Keratinocyte (primary cell): ENCODE data around the gene ULK2. TPM values are rescaled to one million over a fixed set of nuclear protein-coding genes. Genes with fewer than 3 reads are reported as not detected.

Experiments used
- DNase-seq: peaks from one replicate; pipeline ENCODE4 v3.0.0-alpha.2; 2011; ENCODE audit warnings: low read depth, missing footprints, low spot score
- FAIRE-seq: peaks from 2 replicates; lab custom pipeline; 2011; peaks lifted over from hg19 to GRCh38; lab: Jason Lieb, UNC
- H2AFZ ChIP-seq: 2 replicates; pipeline ENCODE4 v1.6.0; 2012; ENCODE audit warnings: low read length, control low read depth, inconsistent platforms; ENCODE audit not compliant: control insufficient read depth
- H3K27ac ChIP-seq: 2 replicates; pipeline ENCODE4 v1.5.1; 2011; ENCODE audit warnings: low read length; ENCODE audit not compliant: control insufficient read depth, insufficient read depth
- H3K27me3 ChIP-seq: 3 replicates; pipeline ENCODE4 v1.6.0; 2011; ENCODE audit warnings: low read length; ENCODE audit not compliant: control insufficient read depth, insufficient read depth; ENCODE audit errors: extremely low read depth
- H3K36me3 ChIP-seq, 2 experiments: 2 replicates in 1 of 2; 3 replicates in 1 of 2; pipeline ENCODE4 v1.5.1; 2011; ENCODE audit warnings: low read length in 2 of 2, mild to moderate bottlenecking in 1 of 2; ENCODE audit not compliant: control insufficient read depth in 2 of 2, insufficient read depth in 2 of 2; ENCODE audit errors: extremely low read depth in 1 of 2
- H3K4me1 ChIP-seq: 3 replicates; pipeline ENCODE4 v1.5.1; 2011; ENCODE audit warnings: low read length; ENCODE audit not compliant: control insufficient read depth, insufficient read depth; ENCODE audit errors: extremely low read depth
- H3K4me2 ChIP-seq: 3 replicates; pipeline ENCODE4 v1.6.0; 2011; ENCODE audit warnings: low read depth, low read length; ENCODE audit not compliant: control insufficient read depth, insufficient read depth; ENCODE audit errors: extremely low read depth
- H3K4me3 ChIP-seq, 3 experiments: fragments of 200-600 bp in 1 of 3; sonication (generic) in 1 of 3; 2 replicates in 2 of 3; 3 replicates in 1 of 3; pipeline ENCODE4 v1.5.1; 2011 to 2016; ENCODE audit warnings: low read length in 3 of 3, mild to moderate bottlenecking in 3 of 3, control low read depth in 2 of 3, inconsistent platforms in 1 of 3, low read depth in 1 of 3, mixed read lengths in 1 of 3, mixed run types in 1 of 3, moderate library complexity in 1 of 3; ENCODE audit not compliant: control insufficient read depth in 2 of 3, insufficient read depth in 2 of 3; ENCODE audit errors: extremely low read depth in 1 of 3
- H3K79me2 ChIP-seq: 2 replicates; pipeline ENCODE4 v1.6.0; 2012; ENCODE audit warnings: low read length; ENCODE audit not compliant: control insufficient read depth, insufficient read depth
- H3K9ac ChIP-seq: 3 replicates; pipeline ENCODE4 v1.6.0; 2011; ENCODE audit warnings: low read length; ENCODE audit not compliant: control insufficient read depth, insufficient read depth; ENCODE audit errors: extremely low read depth
- H3K9me1 ChIP-seq: 3 replicates; pipeline ENCODE4 v1.6.0; 2011; ENCODE audit warnings: low read length; ENCODE audit not compliant: control insufficient read depth, insufficient read depth; ENCODE audit errors: extremely low read depth
- H3K9me3 ChIP-seq: 2 replicates; pipeline ENCODE4 v1.5.1; 2012; ENCODE audit warnings: low read depth, low read length; ENCODE audit not compliant: control insufficient read depth
- H4K20me1 ChIP-seq: 3 replicates; pipeline ENCODE4 v1.6.0; 2011; ENCODE audit warnings: low read length; ENCODE audit not compliant: control insufficient read depth, insufficient read depth; ENCODE audit errors: extremely low read depth
- EZH2 ChIP-seq: IDR thresholded peaks from one replicate; pipeline ENCODE4 v1.6.1; 2012; ENCODE audit warnings: inconsistent platforms, mild to moderate bottlenecking, low read length, moderate library complexity
- dilution Hi-C: fragments of 300-500 bp; cut with MboI; formaldehyde crosslinking; loops from one replicate; pipeline ENCODE4 v1.7.0; 2020; ENCODE audit warnings: low sequenced_read_pairs; ENCODE audit not compliant: extremely low pct_ligation_motif_present
- polyA plus RNA-seq, 5 experiments: library from polyadenylated mRNA; depleted of rRNA in 3 of 5; stranded (reverse) in 3 of 5; stranded (forward) in 1 of 5; unstranded in 1 of 5; fragments of >200 nt; gene quantifications; 1 replicate in 1 of 5; 2 replicates in 3 of 5; 3 replicates in 1 of 5; pipeline versions ENCODE4 v1.2.1 to v1.2.3, GENCODE V29; 2011 to 2012; ENCODE audit warnings: missing spikeins in 2 of 5, low read depth in 1 of 5, low replicate concordance in 1 of 5
- TF ChIP-seq, protein P1 (sequence below), 3 experiments: IDR thresholded peaks in 1 of 3; conservative IDR thresholded peaks in 1 of 3; optimal IDR thresholded peaks in 1 of 3; 2 replicates in 2 of 3; 3 replicates in 1 of 3; pipeline versions ENCODE3 to v1.5.1; 2011; ENCODE audit warnings: low read length in 3 of 3, mild to moderate bottlenecking in 3 of 3, moderate library complexity in 2 of 3, control low read depth in 1 of 3, inconsistent platforms in 1 of 3; ENCODE audit not compliant: insufficient read depth in 2 of 3; ENCODE audit errors: extremely low read depth in 1 of 3

The ULK2 gene
- polyA plus RNA-seq, 1 donor (not counting 4 experiments of a cell fraction or from before 2014, with no cell fraction given) = 22.1 TPM

DNA sequence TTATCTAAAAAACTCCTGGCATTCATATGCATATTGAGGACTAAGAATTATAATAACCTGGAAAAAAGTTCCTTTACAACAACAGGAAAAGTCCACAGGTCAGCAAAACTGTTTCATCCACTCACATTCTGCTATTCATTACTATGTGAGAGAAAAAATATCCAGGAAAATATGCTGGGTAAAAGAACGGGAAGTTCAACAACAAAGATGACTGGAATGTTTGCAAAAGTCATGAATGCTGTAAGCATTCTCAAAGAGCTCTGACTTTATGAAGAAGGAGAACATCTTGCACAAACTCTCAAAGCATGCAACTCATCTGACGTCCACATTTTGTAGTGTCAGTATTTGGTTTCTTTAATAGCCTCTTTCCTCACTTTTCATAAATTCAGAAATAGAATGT is 62.7 kb downstream of the ULK2 start:
- Histone ChIP-seq H3K9me3 (no peaks in the 10 kb centered on the region), H2AFZ (no peak overlapping the region), H3K79me2 (no peaks in the 10 kb centered on the region), H3K9me1 (no peaks in the 10 kb centered on the region), H3K36me3 (peaks cover 2 to 14% of the 10 kb centered on the region in 2 experiments), H3K4me2 (no peak overlapping the region), H3K4me1 (peaks cover 12% of the 10 kb centered on the region), H3K9ac (no peak overlapping the region), H3K27ac (no peak overlapping the region), H3K4me3 (no peak overlapping the region), H4K20me1 (no peaks in the 10 kb centered on the region), H3K27me3 (no peaks in the 10 kb centered on the region)
- FAIRE-seq = no peak
- no peak for DNase-seq
- dilution Hi-C loops = no loop called here
- TF ChIP-seq, protein P1, sequence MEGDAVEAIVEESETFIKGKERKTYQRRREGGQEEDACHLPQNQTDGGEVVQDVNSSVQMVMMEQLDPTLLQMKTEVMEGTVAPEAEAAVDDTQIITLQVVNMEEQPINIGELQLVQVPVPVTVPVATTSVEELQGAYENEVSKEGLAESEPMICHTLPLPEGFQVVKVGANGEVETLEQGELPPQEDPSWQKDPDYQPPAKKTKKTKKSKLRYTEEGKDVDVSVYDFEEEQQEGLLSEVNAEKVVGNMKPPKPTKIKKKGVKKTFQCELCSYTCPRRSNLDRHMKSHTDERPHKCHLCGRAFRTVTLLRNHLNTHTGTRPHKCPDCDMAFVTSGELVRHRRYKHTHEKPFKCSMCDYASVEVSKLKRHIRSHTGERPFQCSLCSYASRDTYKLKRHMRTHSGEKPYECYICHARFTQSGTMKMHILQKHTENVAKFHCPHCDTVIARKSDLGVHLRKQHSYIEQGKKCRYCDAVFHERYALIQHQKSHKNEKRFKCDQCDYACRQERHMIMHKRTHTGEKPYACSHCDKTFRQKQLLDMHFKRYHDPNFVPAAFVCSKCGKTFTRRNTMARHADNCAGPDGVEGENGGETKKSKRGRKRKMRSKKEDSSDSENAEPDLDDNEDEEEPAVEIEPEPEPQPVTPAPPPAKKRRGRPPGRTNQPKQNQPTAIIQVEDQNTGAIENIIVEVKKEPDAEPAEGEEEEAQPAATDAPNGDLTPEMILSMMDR (optimal IDR thresholded peaks at IDR 0.05 in 1 of 3, IDR thresholded peaks at IDR 0.05 in 1 of 3, conservative IDR thresholded peaks at IDR 0.05 in 1 of 3; ENCODE audit: extremely low read depth in 1 of 3, insufficient read depth in 2 of 3, low read length in 3 of 3) = no peak

DNA sequence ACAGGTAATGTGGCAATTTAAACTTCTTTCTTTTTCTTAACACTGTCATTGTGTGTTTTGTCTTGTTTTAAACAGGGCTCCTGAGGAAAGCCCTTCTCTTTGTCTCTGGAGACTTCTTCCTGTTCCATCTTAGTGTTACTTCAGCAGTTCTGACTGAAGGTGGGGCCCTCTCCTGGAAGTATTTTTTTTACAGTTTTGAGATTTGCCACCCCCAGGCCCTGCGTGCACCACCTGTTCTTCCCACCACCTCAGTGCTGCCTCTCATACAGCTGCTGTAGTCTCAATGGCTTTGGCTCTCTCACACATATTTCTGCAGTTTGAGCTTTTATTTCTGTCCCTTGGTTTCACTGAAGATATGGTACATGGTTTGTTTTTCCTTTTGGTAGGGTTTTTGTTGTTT is 67.2 kb downstream of the ULK2 start:
- dilution Hi-C loops = no loop called here

More for the DNA sequence above, 67.2 kb downstream of the ULK2 start:
- Histone ChIP-seq H3K9me1 (no peaks in the 10 kb centered on the region), H3K79me2 (no peaks in the 10 kb centered on the region), H3K9me3 (peaks cover 2% of the 10 kb centered on the region), H3K4me3 (peak overlapping the region in 1 of 3 experiments; percentile 13), H3K4me1 (peaks cover 21% of the 10 kb centered on the region), H4K20me1 (no peaks in the 10 kb centered on the region), H3K36me3 (peaks cover 16 to 19% of the 10 kb centered on the region in 2 experiments), H2AFZ (peak overlapping the region; percentile 52), H3K9ac (no peak overlapping the region), H3K4me2 (peak overlapping the region; percentile 56), H3K27ac (peak overlapping the region; percentile 48), H3K27me3 (no peaks in the 10 kb centered on the region)
- DNase-seq (no peak), FAIRE-seq (peak; percentile 17)
- TF ChIP-seq, protein P1 (optimal IDR thresholded peaks at IDR 0.05 in 1 of 3, IDR thresholded peaks at IDR 0.05 in 1 of 3, conservative IDR thresholded peaks at IDR 0.05 in 1 of 3; ENCODE audit: extremely low read depth in 1 of 3, insufficient read depth in 2 of 3, low read length in 3 of 3) = no peak
- no peak for TF ChIP-seq EZH2
